Fibroblast of the aortic adventitia (primary cell): Measurements from ENCODE around the gene DCANP1. TPM values are rescaled to one million over a fixed set of nuclear protein-coding genes. Genes with fewer than 3 reads are reported as not detected.

Experiments
- DNase-seq: peaks from one replicate; pipeline ENCODE4 v3.0.0-alpha.2; 2010; ENCODE audit warnings: low read depth
- H3K4me3 ChIP-seq: 2 replicates; pipeline ENCODE4 v1.5.1; 2011; ENCODE audit warnings: low read depth, mild to moderate bottlenecking, control low read depth, low read length, moderate library complexity
- CTCF ChIP-seq: IDR thresholded peaks from 2 replicates; pipeline ENCODE4 v1.5.1; 2011; ENCODE audit warnings: mild to moderate bottlenecking, low read length, control low read depth, inconsistent platforms; ENCODE audit not compliant: insufficient read depth
- total RNA-seq: library from RNA; depleted of rRNA; stranded (reverse); fragments of >200 nt; gene quantifications from 2 replicates; pipeline ENCODE4 v1.2.3, GENCODE V29; 2012; ENCODE audit warnings: low replicate concordance

DCANP1 gene
- total RNA-seq, 1 donor = not detected

GRCh38 chr5:135451581-135452320 is 4.6 kb upstream of the DCANP1 start:
- no peak for TF ChIP-seq CTCF
- no peak overlapping the region for H3K4me3 ChIP-seq
- no peak for DNase-seq

- DNase-seq = no peak
- TF ChIP-seq CTCF = no peak
- no peak overlapping the region for H3K4me3 ChIP-seq
Observed at GRCh38 chr5:135450952-135451351, 3.8 kb upstream of the DCANP1 start.

- no peak for DNase-seq
- no peak for TF ChIP-seq CTCF
- no peak overlapping the region for H3K4me3 ChIP-seq
Observed at GRCh38 chr5:135450336-135450735, 3.2 kb upstream of the DCANP1 start.

DNA sequence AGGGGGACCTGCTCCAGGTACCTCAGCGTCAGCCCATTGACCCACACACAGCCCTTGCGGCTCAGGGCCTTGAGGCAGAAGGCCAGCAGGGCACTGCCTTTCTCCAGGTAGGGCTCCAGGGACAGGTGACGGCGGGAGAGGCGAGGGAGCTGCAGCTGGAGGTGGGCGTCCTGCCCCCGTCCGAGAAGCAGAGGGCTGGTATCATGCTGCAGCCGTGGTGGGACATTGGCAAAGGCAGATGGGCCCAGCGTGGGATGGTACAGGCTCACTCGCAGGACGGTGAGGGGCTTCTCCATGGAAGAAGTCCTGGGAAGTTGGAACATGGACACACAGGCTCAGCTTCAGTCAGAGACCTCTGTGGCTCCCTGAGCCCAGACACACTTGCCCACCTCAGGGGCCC is 2.5 kb upstream of the DCANP1 start:
- no peak for DNase-seq
- no peak overlapping the region for H3K4me3 ChIP-seq
- TF ChIP-seq CTCF = no peak

DNA sequence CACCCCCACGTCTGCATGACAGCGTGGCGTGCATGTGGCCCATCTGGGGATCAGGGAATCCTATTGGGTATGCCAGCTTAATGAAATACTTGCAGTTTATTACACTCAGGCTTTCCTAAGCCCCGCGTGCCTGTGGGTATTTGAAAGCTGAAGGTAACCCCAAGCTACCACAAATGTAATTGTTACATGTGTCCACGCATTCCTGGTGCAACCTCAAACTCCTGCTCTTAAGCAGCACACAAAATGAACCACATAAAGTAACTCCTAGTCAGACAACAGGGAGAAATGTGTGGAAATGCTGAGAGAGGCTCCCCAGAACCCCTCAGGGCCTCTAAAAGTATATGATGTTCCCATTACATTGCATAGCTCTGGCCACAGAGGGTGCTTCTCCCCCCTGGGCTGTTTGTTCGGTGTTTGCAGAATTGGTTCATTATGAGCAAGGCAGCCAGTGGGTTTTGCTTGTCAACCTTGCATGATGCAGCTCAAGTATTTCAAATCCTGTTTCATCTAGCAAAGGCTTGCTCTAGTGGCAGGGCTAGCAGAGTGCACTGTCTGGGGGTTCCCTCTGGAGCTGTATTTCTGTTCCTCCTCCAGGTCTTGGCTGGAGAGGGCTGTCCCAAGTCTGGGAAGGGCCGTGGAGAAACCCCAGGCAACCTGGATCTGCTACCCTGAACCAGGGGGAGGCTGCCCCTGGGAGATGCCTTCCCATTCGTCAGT is 1.8 kb upstream of the DCANP1 start:
- no peak for TF ChIP-seq CTCF
- no peak overlapping the region for H3K4me3 ChIP-seq
- DNase-seq = no peak

DNA sequence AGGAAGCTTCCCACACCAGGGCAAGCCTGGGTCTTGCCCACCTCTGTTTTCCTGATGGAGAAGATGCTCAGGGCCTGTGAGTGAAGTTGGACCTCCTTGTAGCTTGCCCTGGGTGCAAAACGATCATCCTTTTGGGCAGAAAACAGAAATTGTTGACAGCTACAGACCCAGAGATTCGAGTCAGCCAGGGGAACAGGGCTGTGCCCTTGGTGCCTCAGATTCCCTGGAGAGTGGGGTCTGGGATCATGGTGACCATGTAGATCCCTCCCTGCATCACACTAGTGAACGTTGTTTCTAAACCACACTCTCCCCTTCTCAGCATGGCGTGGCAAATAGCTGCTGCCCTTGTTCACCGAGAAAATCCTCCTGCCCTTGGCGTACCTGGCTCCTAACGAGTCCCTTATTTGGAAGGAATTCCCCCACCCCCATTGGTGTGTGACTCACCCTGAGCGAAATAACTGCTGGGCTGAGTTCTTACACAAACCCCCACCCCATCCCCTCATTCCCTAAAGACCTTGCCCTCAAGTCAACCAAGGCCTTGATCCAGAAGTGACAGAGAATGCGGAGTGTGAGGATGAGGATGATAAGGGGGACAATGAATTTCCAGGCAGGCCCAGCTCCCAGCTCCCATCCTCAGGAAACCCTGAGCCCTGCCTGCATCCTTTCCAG is 1.1 kb upstream of the DCANP1 start:
- TF ChIP-seq CTCF = no peak

More for the DNA sequence above, 1.1 kb upstream of the DCANP1 start:
- no peak for DNase-seq
- H3K4me3 ChIP-seq = no peak overlapping the region
